ELF-1 (cell line): ENCODE data around the gene MLEC.

Experiments
- DNase-seq: peaks from one replicate; pipeline ENCODE4 v3.0.0-alpha.2; 2016; ENCODE audit warnings: low read depth, low spot score

Gene MLEC

DNA sequence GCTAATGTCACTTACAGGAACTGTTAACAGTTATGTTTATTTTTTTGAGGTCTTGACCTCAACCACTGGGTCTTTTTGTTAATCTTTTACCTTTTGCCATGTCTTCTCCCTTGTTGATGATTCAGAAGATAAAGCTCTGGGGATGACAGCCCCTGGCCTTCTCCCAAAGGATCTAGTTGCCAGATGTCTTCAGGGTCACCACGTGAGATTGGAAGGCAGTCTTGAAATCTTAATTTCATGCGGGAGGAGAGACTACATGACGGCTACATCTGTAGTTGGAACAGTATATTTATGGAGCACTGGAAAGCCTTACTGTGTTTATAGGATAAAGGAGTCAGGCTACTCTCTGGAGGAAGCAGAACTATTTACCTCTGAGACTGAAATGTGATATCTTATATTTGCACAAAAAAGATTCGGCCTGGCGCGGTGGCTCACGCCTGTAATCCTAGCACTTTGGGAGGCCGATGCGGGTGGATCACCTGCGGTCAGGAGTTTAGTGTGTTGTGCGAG lies 5.6 kb downstream of the MLEC start:
- no peak for DNase-seq

DNA sequence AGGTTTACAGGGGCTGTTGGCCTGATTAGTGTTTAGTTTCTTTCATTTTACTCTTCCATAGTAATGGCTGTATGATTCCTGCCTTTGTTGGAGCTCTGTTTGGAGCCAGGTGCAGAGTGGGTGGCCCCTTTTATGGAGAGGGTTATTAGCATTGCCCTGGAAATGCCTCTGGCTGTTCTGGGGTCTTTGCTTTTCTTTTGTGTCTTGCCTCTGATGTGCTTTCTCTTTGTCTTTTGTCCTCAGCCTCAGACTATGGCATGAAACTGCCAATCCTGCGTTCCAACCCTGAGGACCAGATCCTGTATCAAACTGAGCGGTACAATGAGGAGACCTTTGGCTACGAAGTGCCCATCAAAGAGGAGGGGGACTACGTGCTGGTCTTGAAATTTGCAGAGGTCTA lies 6.9 kb downstream of the MLEC start:
- peak; percentile 84 for DNase-seq

DNA sequence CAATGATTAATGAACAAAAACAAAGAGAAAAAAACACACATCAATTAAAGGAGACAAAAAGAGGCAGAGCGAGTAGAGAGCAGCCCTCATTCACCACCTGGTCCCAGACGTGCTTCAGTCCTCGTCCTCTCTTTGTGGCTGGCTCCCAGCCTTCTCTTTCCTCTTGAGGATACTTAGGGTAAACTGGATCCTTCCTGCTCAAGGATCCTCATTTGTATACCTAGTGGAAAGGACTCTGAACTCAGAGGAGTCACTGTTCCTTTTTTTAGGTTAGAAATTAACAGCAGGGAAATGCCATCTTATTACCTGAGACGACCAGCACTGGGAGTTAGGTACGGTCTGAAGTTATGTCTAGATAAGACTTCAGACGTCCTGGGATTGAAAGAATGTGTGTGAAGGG lies 9.7 kb downstream of the MLEC start:
- DNase-seq, result no peak

DNA sequence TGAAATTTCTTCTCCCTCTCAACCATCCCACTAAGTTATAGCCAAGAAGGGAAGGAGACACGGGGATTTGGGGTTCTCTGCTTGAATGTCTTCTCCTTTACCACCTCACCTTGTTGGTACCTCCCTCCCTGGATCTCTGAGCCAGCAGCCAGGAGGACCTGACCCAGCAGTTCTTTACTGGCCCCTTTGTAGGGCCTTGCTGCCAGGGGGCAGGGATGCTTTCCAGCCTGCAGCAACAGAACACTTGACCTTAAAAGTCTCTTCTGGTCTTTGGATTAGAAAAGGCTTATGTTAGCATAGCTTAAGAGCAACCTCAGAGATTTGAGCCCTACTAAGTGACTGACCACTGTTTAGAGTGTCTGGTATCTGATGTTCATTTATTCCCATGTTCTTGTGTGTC lies 10.4 kb downstream of the MLEC start:
- no peak for DNase-seq

DNA sequence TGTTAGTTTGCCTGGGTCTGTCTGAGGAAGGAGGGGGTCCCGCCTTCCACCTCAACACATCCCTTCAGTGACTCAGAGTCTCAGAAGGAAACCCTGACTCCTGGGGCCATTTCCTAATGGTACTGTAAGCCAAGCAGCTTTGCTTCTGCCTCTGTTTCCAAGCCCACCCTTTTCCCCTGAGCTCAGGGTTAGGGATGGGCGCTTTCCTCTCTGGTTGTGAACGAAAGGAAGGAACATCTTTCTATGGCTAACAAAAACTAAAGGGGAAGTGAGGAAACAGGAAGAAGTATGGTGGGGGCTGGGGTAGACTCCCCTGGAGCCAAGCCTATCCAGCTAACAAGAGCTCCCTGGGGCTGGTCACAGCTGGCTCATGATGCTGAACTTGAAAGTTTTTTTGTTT lies 11.7 kb downstream of the MLEC start:
- DNase-seq, result no peak

DNA sequence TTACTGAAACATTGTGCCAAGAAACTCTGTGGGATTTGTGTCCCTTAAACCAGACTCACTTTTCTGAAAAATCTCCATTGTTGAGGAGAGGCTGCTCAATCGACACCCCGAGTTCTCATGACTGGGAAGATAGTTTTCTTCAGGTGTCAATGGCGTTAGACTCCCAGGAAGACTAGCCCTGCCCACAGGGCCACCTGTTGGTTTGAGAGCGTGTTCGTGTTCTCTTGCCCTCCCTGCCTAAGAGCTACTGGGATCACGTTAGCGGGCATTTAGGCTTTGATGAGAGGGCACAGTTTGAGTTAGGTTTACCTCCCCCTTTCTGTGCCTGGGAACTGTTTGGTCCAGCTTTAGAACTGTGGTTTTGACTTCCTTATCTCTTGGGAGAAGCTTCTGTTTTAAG lies 12.6 kb downstream of the MLEC start:
- DNase-seq, result no peak

DNA sequence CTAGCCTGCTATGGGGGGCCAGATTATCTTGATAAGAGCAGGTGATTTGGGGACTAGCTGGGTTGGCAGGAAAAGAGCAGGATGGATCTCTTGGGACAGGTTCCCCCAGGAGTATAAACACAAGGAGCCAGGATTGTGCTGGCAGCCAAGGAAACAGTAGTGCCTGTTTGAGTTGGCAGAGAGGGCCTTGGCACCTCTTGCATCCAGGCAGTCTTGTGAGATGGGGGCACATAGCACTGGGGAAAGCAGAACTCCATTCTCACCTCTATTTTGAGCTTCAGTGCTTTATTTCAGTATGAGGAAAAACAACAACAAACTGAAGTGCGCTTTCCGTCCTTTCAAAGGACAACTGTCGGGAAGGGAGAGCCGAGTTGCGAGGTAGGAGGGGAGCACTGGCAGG lies 13.9 kb downstream of the MLEC start:
- no peak for DNase-seq

DNA sequence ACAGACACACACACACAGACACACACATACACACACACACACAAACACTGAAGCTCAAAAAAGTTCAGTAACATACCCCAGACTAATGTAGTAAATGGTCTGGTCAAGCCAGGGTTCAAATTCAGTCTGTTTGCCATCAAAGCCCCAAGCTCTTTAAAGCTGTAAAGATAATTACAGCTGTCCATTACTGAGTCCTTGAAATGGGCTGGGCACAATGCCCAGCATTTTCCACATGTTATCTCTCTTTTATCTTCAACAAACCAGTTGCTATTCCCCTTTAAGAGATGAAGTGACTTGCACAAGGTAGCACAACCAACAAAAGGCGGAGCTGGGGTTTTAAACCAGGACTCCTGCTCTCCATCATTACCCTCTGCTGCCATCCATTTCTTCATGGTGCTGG lies 15.7 kb downstream of the MLEC start:
- no peak for DNase-seq

DNA sequence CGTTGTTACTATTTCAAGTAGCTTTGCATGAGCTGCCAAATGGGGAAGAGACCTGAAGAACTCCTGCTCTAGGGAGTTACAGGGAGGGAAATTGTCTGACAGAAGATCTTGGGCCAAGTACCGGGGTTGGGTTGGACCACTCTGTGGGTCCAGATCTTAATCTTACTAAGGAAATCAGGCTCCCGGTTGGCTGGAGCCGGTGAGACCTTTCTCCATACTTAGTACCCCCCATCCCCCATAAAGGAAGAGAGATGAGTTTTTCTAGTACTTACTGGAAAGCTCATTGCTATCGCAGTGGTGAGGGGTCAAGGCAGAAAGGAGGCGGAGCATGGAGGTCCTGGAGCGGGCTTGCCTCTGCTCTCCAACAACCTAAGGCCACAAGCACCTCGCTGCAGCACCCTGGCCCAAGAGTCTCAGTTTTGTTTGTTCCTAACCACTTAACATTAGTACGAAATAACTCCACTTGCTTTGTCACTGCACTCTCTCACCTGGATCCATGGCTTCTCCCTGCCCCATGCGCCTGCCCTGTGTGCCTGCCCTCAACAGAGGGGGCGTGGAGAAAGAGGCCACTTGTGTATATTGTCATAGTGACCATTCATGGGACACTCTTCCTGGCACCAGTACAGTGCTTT lies 16.5 kb downstream of the MLEC start:
- no peak for DNase-seq

DNA sequence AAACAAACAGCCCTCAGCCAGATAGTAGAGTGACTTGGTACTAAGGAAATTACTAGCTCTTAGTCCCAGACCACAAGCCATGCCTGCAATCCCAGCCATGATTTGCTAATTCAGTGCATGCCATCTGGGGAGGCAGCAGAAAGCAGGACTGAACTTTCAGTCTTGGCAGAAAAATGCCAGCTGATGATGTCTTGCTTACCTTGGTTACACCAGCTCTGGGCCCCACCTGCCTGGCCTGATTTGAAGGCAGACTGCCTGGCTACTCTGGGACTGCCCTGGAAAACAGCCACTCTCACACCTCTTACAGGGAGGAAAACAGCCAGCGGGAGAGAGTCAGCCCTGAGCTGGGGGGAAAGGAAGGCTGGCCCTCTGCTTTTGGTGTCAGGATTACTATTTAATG lies 18.7 kb downstream of the MLEC start:
- no peak for DNase-seq

DNA sequence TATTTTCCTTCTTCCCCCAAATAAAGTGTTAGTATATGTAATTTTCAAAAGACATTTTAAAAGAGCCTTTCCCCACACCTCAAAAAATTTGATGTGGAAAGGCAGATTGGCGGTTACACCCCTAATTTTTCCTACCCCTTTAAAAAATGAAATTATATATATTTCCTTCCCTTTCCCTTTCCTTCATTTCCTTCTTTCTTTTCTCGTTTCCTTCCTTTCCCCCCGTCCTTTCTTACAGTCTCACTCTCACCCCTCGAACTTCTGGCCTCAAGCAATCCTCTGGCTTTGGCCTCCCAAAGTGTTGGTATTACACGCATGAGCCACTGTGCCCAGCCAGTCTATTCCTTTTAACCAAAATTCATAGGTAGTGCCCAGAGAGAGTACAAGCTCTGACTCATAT lies 19.1 kb downstream of the MLEC start:
- no peak for DNase-seq

DNA sequence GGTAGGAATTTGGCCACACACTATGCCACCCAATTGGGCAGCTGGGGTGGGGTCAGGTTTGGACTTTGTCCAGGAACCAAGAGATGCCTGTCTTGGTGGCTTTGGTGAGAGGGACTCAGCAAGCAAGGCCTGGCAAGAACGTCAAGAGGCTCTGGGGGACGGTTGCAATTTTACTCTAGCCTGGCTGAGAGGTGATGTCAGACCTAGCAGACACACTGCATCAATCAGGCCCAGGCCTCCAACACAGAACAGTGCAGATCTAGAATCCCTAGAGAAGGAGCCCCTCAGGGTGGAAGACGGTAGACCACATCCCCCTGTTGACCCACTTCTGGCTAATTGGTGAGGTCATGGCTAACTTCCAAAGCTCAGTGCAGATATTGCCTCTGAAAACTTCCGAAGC lies 21.7 kb downstream of the MLEC start:
- DNase-seq, result no peak

DNA sequence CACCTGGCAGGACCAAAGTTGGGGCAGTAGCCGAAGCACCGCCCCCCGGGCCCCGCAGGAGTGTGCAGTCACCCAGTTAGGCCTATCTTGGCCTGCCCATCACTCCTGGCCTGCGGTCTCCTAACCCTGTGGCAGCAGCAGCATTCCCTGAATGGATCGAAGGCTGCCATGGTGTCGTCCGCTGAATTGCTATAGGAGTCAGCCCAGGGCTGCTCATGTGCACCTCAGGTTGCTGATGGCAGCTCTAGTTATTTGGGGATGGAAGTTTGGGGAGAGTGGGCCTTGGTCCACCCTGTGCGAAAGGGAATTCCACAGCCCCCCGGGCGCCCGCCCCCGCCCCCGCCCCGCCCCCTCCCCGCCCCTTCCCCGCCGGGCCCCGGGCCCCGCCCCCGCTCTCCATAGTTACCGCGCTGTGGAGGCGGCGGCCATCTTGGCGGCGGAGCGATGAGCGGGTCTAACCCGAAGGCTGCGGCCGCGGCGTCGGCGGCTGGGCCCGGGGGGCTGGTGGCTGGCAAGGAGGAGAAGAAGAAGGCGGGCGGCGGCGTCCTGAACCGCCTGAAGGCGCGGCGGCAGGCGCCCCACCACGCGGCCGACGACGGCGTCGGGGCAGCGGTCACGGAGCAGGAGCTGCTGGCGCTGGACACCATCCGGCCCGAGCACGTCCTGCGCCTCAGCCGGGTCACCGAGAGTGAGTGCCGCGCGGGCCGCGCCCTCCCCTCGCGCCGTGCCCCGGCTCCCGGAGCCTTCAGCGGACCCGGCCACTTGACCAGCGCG lies 23.3 kb downstream of the MLEC start, which contains the start of gene UNC119B:
UNC119B (plus strand) TSS at position 428 of the 774 bp plus-strand sequence; CDS start at position 445, 17 bp downstream.
- DNase-seq, result peak; percentile 64

DNA sequence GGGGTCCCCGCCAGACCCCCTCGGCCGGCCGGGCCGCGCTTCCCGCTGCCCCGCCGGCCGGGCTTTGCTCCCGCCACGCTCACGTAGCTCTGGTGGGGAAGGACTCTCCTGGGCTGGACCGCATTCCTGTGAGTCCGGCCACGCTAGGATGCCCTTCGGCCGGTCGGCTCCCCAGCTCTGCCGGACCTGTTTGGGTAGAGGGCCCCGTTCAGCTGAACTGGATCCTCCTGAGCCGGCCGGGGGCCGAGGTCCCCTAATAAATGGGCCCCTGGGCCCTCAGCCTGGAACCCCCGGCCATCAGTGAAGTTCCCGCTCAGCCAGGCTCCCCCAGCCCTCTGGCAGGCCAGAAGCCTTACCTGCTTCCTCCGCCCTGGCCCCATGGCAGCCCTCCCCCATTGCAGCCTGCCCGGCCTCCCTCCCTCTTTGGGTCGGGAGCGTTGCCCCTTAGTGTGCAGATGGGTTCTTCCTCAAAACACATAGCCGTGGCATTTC lies 23.9 kb downstream of the MLEC start:
- DNase-seq, result peak; percentile 37

DNA sequence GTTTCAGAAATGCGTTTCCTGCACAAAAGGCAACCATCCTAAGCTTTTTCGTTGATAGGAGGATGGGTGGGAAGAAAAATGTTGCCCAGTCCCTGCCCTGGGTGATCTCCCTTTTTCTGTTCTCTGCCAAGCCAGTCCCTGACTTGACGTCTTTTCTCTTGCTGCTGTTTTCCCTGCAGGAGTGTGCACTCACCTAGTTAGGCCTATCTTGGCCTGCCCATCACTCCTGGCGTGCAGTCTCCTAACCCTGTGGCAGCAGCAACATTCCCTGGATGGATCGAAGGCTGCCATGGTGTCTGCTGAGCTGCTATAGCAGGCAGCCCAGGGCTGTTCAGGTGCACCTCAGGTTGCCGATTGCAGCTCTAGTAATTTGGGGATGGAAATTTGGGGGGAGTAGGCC lies 24.5 kb downstream of the MLEC start:
- DNase-seq, result no peak

DNA sequence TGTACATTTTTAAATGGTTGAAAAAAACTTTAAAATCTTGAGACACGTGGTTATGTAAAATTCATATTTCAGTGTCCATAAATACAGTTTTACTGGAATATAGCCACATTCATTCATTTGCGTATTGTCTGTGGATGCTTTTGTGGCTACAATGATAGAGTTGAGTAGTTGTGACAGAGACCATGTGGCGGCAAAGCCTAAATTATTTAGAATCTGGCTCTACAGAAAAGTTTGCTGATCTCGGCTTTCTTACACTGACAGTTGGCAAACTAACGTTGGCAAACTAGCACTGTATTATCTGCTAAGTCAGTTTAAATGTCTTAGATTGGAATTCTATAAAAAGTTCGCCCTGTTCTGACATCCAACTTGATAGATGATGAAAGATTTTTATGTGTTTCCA lies 25.7 kb downstream of the MLEC start:
- no peak for DNase-seq

DNA sequence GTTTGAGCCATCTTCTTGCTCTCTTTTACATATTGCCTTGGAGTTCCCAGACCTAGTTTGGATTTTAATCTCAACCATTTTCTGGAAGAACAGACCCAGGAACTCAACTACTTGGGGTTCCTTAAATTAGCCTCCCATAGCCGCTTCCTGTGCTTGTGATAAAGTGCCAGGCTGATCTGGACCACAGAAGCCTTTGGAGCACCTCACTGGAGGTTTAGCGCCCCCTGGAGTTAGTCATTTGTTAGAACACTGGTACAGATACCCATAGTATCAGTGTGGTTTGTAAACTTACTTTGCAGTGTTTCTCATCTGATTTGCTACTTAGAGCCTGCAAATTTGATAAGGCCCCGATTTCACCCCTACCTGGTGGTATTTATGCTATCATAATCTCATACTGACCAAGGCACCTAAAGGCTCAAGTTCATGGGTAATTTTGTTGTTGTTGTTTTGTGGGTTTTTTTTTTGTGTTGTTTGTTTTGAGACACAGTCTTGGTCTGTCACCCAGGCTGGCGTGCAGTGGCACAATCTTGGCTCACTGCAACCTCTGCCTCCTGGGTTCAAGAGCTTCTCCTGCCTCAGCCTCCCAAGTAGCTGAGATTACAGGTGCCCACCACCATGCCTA lies 27.0 kb downstream of the MLEC start:
- peak; percentile 67 for DNase-seq

DNA sequence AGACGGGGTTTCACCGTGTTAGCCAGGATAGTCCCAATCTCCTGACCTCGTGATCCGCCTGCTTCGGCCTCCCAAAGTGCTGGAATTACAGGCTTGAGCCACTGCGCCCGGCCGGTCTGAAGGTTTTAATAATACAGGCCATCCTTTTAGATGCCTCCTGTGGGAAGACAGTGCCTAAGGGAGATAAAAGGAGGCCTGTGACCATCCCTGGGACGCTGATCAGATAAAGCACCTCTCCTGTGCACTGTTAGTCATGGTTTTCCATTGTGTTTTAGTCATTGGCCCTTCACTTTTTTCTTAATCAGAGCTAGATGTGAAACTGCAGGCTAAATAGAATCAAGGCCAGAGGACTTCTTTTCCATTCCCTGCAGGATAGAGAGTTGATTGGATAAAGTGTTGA lies 31.1 kb downstream of the MLEC start:
- no peak for DNase-seq

DNA sequence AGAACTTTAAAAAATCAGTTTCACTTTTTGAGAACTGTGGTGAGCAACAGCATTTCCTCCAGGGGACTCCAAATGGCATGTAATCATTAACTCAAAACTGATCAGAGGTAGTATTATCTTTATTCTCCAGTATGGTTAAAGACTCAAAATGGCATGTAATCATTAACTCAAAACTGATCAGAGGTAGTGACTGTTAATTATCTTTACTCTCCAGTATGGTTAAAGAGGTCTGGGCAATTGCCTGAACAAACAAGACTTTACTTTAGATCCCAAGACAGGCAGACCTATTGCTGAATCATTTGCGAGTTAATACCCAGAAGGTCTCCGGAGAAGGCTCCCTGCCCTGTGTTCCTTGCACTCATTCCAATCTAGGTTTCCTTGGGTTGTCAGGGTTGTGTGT lies 32.1 kb downstream of the MLEC start:
- DNase-seq, result no peak

DNA sequence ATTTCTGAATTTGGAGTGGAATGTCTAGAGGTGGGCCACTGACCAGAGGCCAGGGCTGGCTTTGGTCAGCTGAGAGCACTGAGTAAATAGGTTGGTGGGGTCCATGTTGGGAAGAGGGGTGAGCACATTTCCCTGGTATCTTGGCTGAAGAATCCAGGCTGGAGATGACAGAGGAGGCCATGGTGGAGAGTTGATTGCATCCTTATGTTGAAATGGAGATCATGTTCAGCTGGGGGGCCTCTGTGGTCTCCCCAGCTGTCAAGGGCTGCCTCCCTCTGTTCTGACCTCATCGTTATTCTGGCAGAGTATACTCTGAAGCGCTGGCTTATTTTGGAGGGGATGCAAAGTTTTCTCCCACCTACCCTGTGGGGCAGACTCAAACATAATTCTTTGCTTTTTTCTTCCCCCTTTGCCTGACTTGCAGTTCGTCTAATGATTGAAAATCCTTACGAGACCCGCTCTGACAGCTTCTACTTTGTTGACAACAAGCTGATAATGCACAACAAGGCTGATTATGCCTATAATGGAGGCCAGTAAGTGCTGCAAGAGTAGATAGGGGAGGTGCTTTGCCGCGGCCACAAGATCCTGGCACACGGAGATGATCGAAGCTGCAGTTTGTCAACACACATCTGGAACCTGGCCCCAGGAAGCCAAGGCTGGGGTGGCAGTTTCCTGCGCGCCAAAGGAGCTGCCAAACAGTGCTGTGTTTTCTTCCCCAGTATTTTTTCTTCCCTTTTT lies 32.7 kb downstream of the MLEC start:
- no peak for DNase-seq

DNA sequence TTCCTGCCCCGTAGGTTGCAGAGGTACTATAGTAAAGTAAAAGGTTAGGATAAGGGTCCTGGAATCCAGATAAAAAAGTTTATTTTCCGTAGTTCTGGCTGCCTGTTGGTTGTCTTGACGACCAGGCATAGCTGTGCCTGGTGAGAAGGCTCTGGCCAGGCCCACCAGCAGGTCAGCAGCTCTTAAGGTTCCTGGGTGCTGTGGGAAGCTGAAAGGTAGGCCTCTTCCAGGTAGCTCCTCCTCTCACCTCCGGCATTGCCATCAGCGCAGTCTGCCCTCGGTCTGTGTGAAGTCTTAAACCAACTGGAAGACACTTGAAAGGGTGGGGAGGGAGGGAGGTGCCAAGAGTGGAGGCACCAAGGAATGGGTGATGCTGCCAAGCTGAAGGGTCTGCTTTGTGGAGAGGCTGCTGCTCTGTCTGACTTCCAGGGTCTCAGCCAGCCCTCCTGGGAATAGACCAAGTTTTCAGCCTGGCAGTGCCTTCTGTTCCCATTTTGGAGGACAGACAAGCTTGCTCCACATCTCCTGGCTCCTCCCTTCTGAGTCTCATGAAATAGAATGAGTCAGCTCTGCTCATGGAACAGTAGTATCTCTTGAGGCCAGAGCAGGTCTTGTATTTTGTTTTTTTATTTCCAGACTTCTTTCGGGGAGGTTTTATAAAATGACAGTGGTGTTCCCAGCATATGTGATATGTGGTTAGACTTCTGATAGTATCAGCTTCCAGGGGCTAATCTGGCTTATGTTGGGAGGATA lies 33.5 kb downstream of the MLEC start:
- no peak for DNase-seq
